Neuronal stem cell (in vitro differentiated cells): ENCODE measurements around the gene DNASE1L3.

Experiments
- DNase-seq: peaks from one replicate; pipeline ENCODE4 v3.0.0-alpha.2; 2013; ENCODE audit warnings: low spot score
- H2AFZ ChIP-seq: one replicate; pipeline ENCODE4 v1.6.1; 2013; ENCODE audit warnings: mild to moderate bottlenecking, low read length, inconsistent platforms
- H2AK5ac ChIP-seq: 2 replicates; pipeline ENCODE4 v1.6.1; 2013; ENCODE audit warnings: low read depth, mild to moderate bottlenecking, inconsistent platforms, low read length, moderate library complexity, mixed read lengths
- H2BK120ac ChIP-seq: 2 replicates; pipeline ENCODE4 v1.6.1; 2013; ENCODE audit warnings: low read depth, mild to moderate bottlenecking, inconsistent platforms, low read length, moderate library complexity, mixed read lengths
- H2BK12ac ChIP-seq: one replicate; pipeline ENCODE4 v1.6.1; 2013; ENCODE audit warnings: low read length, inconsistent platforms
- H2BK15ac ChIP-seq: 2 replicates; pipeline ENCODE4 v1.6.1; 2013; ENCODE audit warnings: mild to moderate bottlenecking, low read length, inconsistent platforms, mixed read lengths
- H2BK5ac ChIP-seq: one replicate; pipeline ENCODE4 v1.6.1; 2013; ENCODE audit warnings: inconsistent platforms, mild to moderate bottlenecking, low read length, moderate library complexity
- H3K14ac ChIP-seq: one replicate; pipeline ENCODE4 v1.6.1; 2013; ENCODE audit warnings: low read length, inconsistent platforms
- H3K18ac ChIP-seq: 2 replicates; pipeline ENCODE4 v1.6.1; 2013; ENCODE audit warnings: low read length, inconsistent platforms
- H3K23ac ChIP-seq: 2 replicates; pipeline ENCODE4 v1.6.1; 2013; ENCODE audit warnings: low read depth, mild to moderate bottlenecking, mixed read lengths, low read length, inconsistent platforms; ENCODE audit not compliant: poor library complexity
- H3K27ac ChIP-seq: replicated peaks from 3 replicates; pipeline ENCODE4 v1.5.1; 2013; ENCODE audit warnings: low read length, inconsistent platforms
- H3K27me3 ChIP-seq, 3 experiments: 2 replicates each; pipeline ENCODE4 v1.6.1; 2013; ENCODE audit warnings: low read length in 3 of 3, mild to moderate bottlenecking in 2 of 3, inconsistent platforms in 1 of 3, low read depth in 1 of 3, mixed read lengths in 1 of 3, moderate library complexity in 1 of 3; ENCODE audit not compliant: control insufficient read depth in 3 of 3, insufficient read depth in 3 of 3
- H3K36me3 ChIP-seq, 2 donors: replicated peaks in 1 of 2; 2 replicates each; pipeline ENCODE4 v1.6.1; 2013; ENCODE audit warnings: low read length in 2 of 2; ENCODE audit not compliant: control insufficient read depth in 2 of 2, insufficient read depth in 2 of 2
- H3K4ac ChIP-seq: 2 replicates; pipeline ENCODE4 v1.6.1; 2013; ENCODE audit warnings: inconsistent platforms, mild to moderate bottlenecking, low read length, moderate library complexity
- H3K4me1 ChIP-seq, 2 donors: 1 replicate in 1 of 2; 2 replicates in 1 of 2; pipeline ENCODE4 v1.6.1; 2013; ENCODE audit warnings: low read length in 2 of 2, low read depth in 1 of 2; ENCODE audit not compliant: control insufficient read depth in 2 of 2, insufficient read depth in 1 of 2
- H3K4me2 ChIP-seq: one replicate; pipeline ENCODE4 v1.6.1; 2013; ENCODE audit warnings: mild to moderate bottlenecking, low read length, inconsistent platforms; ENCODE audit not compliant: insufficient read depth, poor library complexity, severe bottlenecking
- H3K4me3 ChIP-seq, 2 donors: 2 replicates each; pipeline ENCODE4 v1.5.1; 2013; ENCODE audit warnings: low read length in 2 of 2, mild to moderate bottlenecking in 2 of 2, inconsistent platforms in 1 of 2, moderate library complexity in 1 of 2
- H3K79me1 ChIP-seq: one replicate; pipeline ENCODE4 v1.6.1; 2013; ENCODE audit warnings: low read depth, mild to moderate bottlenecking, inconsistent platforms, low read length, moderate library complexity
- H3K9ac ChIP-seq: one replicate; pipeline ENCODE4 v1.6.1; 2013; ENCODE audit warnings: mild to moderate bottlenecking, low read depth, low read length, inconsistent platforms; ENCODE audit not compliant: poor library complexity
- H3K9me3 ChIP-seq, 2 donors: replicated peaks in 1 of 2; 2 replicates each; pipeline versions ENCODE3 to v1.6.1; 2013; ENCODE audit warnings: low read length in 2 of 2, mild to moderate bottlenecking in 2 of 2, inconsistent platforms in 1 of 2, low read depth in 1 of 2, mixed read lengths in 1 of 2, moderate library complexity in 1 of 2; ENCODE audit not compliant: control insufficient read depth in 2 of 2, insufficient read depth in 1 of 2
- H4K8ac ChIP-seq: one replicate; pipeline ENCODE4 v1.6.1; 2013; ENCODE audit warnings: low read depth, mild to moderate bottlenecking, inconsistent platforms, low read length, moderate library complexity
- H4K91ac ChIP-seq: one replicate; pipeline ENCODE4 v1.6.1; 2013; ENCODE audit warnings: low read length, low read depth, mild to moderate bottlenecking, inconsistent platforms; ENCODE audit not compliant: poor library complexity
- WGBS, 2 donors: extraction: QIAGEN DNeasy Blood & Tissue Kit; methylation state at CpG; one replicate each; pipeline ENCODE4 v1.1.7; 2013; ENCODE audit warnings: missing lambda C conversion rate in 2 of 2, mixed read lengths in 1 of 2; ENCODE audit not compliant: insufficient read length in 2 of 2, insufficient replicate concordance in 1 of 2; ENCODE audit errors: extremely low coverage in 2 of 2; 5-methylcytosine and 5-hydroxymethylcytosine counted together

Gene DNASE1L3

GRCh38 chr3:58164906-58165821 is 45.6 kb downstream of the DNASE1L3 start:
- Histone ChIP-seq H2BK120ac (no peak overlapping the region), H2BK5ac (peak overlapping the region; percentile 55), H3K4ac (no peak overlapping the region), H3K4me3 (no peak overlapping the region), H3K4me2 (peak overlapping the region; percentile 21), H3K27me3 (no peaks in the 10 kb centered on the region), H4K91ac (peak overlapping the region; percentile 73), H4K8ac (peak overlapping the region; percentile 93), H3K9me3 (peaks cover 0 to 2% of the 10 kb centered on the region in 2 donors), H3K36me3 (peaks cover 9 to 12% of the 10 kb centered on the region in 2 donors), H2AFZ (no peak overlapping the region), H3K9ac (peak overlapping the region; percentile 44), H3K79me1 (no peaks in the 10 kb centered on the region), H2BK12ac (peak overlapping the region; percentile 64), H3K23ac (no peak overlapping the region), H3K4me1 (peaks cover 0 to 23% of the 10 kb centered on the region in 2 donors), H2BK15ac (peak overlapping the region; percentile 50), H2AK5ac (peak overlapping the region; percentile 94), H3K18ac (peak overlapping the region; percentile 91), H3K14ac (peak overlapping the region; percentile 58), H3K27ac (peak overlapping the region; percentile 93)
- peak; percentile 50 for DNase-seq
- WGBS, 2 donors, result no CpG with 5 or more reads among the region's 16 CpGs

- Histone ChIP-seq H3K9ac (peak overlapping the region; percentile 56), H2BK15ac (peak overlapping the region; percentile 50), H3K27me3 (no peaks in the 10 kb centered on the region), H4K91ac (peak overlapping the region; percentile 47), H2AFZ (no peak overlapping the region), H3K14ac (no peak overlapping the region), H2AK5ac (peak overlapping the region; percentile 94), H3K4me1 (peaks cover 0 to 23% of the 10 kb centered on the region in 2 donors), H2BK5ac (peak overlapping the region; percentile 55), H3K79me1 (no peaks in the 10 kb centered on the region), H2BK12ac (peak overlapping the region; percentile 64), H3K4me2 (no peak overlapping the region), H3K23ac (no peak overlapping the region), H3K9me3 (peaks cover 0 to 2% of the 10 kb centered on the region in 2 donors), H3K27ac (peak overlapping the region; percentile 93), H3K4me3 (no peak overlapping the region), H3K18ac (peak overlapping the region; percentile 91), H4K8ac (peak overlapping the region; percentile 93), H3K36me3 (peaks cover 2 to 12% of the 10 kb centered on the region in 2 donors), H2BK120ac (peak overlapping the region; percentile 63), H3K4ac (no peak overlapping the region)
- no peak for DNase-seq
- no CpG with 5 or more reads among the region's 12 CpGs for WGBS, 2 donors
Observed at GRCh38 chr3:58164199-58164879, 46.4 kb downstream of the DNASE1L3 start.

GRCh38 chr3:58163234-58163633 is 47.5 kb downstream of the DNASE1L3 start:
- DNase-seq, result no peak
- no peak overlapping the region for H3K14ac ChIP-seq

More at GRCh38 chr3:58163234-58163633, 47.5 kb downstream of the DNASE1L3 start:
- H3K27ac ChIP-seq, result no peak overlapping the region
- H2BK5ac ChIP-seq, result no peak overlapping the region
- H3K23ac ChIP-seq, result no peak overlapping the region
- no peak overlapping the region for H3K9ac ChIP-seq
- H2AK5ac ChIP-seq, result no peak overlapping the region
- peaks cover 0 to 23% of the 10 kb centered on the region in 2 donors for H3K4me1 ChIP-seq
- no peaks in the 10 kb centered on the region for H3K27me3 ChIP-seq
- no peak overlapping the region for H2BK15ac ChIP-seq
- H3K18ac ChIP-seq, result no peak overlapping the region
- H3K4me3 ChIP-seq, result no peak overlapping the region
- H3K36me3 ChIP-seq, result peaks cover 0 to 9% of the 10 kb centered on the region in 2 donors
- no CpG with 5 or more reads among the region's 14 CpGs for WGBS, 2 donors
- no peak overlapping the region for H2BK120ac ChIP-seq
- H4K8ac ChIP-seq, result no peak overlapping the region
- no peak overlapping the region for H2BK12ac ChIP-seq
- no peak overlapping the region for H4K91ac ChIP-seq
- no peak overlapping the region for H2AFZ ChIP-seq
- H3K4me2 ChIP-seq, result no peak overlapping the region
- no peak overlapping the region for H3K4ac ChIP-seq
- peaks cover 0 to 2% of the 10 kb centered on the region in 2 donors for H3K9me3 ChIP-seq
- no peaks in the 10 kb centered on the region for H3K79me1 ChIP-seq
